Activated CD8-positive, alpha-beta memory T cell treated with anti-CD3 and anti-CD28 coated beads, Interleukin-2, amount 50 U/mL, for 48 hours (primary cell): ENCODE measurements around the gene PXDN.
"Not testable (repeated sequence)": the region's sequence is repeated elsewhere in the genome, so short reads cannot be mapped to it uniquely, and the experiment has no call there.

Experiments used
- DNase-seq: peaks from one replicate; pipeline ENCODE4 v3.0.0-alpha.2; 2020

PXDN gene

GRCh38 chr2:1698188-1698945, 45.9 kb downstream of the PXDN start:
- DNase-seq = no peak

- no peak for DNase-seq
Measured at GRCh38 chr2:1697601-1698000, 46.7 kb downstream of the PXDN start.

- DNase-seq = no peak
Measured at GRCh38 chr2:1696472-1696871, 47.8 kb downstream of the PXDN start.

- DNase-seq = no peak
Measured at GRCh38 chr2:1694371-1695271, 49.7 kb downstream of the PXDN start.

- DNase-seq = no peak
Measured at GRCh38 chr2:1693723-1694122, 50.6 kb downstream of the PXDN start.

- no peak for DNase-seq
Measured at GRCh38 chr2:1692342-1692741, 52.0 kb downstream of the PXDN start.

- no peak for DNase-seq
Measured at GRCh38 chr2:1691366-1691765, 52.9 kb downstream of the PXDN start.

DNA sequence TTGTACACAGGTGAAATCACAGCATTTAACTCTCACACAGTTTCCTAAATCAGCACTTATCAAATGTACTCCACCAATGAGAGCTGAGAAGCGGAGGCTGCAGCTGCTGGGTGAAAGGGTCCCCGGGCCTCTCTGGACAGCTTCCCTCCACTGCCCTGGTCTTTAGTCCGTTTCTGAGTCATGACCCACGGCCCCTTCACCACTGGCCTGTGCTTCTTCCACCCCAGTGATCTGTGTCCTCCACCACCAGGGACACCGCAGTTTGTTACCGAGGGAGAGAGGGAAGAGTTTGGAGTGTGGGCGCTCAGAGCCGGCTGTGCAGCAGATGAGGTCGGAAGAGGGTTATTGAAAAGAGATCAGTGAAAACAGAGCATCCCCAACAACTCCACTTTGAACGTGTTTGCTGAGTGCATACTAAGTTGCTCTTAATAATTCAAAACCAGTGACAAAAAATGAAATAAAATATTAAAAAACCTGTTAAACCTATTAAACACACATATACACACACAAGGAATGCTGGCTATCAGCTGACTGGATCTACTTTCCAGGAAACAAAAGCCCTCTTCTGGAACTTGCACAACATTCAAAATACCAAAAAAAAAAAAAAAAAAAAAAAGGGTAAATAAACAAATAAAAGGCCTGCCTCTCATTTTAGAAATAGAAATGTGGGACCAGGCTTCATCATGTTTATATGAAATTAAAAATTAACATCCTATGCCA, 54.1 kb downstream of the PXDN start:
- no peak for DNase-seq

DNA sequence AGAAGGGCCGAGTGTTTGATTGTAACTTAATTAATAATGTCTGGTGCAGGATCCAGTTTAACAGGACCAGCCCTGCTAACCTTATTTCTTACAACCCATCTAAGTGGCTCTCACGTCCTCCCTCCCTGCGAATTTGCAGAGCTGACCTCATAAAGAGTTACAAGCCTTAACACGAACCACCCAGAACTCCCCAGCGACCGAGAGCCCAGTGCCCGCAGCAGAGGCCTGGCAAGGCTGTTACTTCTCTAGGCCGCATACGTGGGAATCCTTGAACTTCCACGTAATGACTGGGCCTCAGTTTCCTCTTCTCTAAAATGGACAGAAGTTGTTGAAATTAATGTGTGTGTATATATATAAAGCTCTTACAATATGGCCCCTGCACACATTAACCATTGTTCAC, 55.5 kb downstream of the PXDN start:
- DNase-seq = no peak

DNA sequence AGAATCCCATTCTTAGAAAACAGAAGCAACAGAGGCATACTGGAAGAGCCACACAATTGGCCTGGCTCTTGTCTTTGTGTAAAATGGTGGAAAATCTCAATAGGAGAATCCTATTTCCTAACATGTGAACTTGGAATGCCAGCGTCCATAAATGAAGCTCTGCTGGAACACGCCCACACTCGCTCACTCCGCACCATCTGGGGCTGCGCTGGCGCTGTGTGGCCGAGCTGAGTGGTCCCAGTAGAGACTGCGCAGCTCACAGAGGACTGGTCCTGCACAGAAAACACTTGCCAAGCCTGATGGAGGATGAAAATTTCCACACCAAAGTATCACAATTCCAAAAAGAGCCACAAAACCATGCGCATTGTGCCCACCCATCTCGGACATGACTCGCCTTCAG, 56.2 kb downstream of the PXDN start:
- no peak for DNase-seq

- no peak for DNase-seq
Measured at GRCh38 chr2:1687254-1687653, 57.1 kb downstream of the PXDN start.

DNA sequence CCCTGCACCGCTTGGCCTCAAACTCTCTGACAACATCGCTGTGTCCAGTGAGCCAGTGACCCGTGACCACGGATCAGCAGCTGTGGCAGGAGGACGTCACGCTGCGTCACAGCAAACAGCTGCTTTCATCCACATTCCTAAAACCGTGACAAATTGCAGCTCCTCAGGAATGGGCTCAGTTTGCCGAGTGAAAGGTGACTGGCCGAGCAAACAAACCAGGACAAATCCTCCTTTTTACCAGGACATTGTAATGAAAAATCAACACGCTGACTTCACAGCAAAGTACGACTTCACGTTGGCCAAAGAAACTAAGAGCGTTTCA, 57.6 kb downstream of the PXDN start:
- DNase-seq = no peak

GRCh38 chr2:1685957-1686783, 58.1 kb downstream of the PXDN start:
- DNase-seq = no peak

DNA sequence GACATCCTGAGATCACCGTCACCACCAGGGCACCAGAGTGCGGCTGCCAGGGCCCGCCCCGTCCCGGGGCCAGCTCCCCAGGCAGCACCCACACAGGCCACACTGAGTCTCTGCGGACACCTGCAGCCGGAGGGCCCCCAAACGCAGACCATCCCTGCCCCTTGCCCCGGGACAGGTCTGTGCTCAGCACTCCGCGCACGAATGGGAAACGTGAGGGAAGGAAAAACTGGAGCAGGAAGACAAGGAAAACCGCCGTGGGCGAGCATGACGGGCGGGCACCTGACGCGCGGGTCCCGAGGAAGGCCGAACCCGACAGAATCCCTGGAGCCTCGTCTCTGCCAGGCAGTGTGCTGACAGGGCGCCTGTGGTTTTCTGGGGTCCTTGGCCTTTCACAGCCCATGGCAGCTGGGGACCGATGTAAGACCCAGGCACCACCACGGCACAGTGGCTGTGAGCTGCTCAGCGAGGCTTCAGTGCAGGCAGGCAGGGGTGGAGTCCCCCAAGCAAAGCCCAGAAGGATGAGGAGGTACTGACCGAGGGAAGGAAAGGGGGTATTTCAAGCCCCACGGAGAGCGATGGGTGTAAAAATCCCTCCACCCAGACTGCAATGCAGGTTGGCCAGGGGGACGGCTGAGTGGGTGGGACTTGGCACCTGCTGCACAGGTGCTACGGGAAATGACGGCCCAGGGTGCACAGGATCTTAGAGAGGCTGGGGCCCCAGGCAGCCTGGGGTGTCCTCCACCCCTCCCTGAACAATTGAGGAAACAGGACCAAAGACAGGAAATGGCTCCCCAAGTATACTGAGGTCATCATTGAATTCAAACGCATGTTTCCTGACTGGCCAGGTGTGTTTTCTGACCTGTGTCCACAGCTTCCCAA, 59.0 kb downstream of the PXDN start:
- DNase-seq = no peak

- no peak for DNase-seq
Measured at GRCh38 chr2:1683297-1683696, 61.0 kb downstream of the PXDN start.

DNA sequence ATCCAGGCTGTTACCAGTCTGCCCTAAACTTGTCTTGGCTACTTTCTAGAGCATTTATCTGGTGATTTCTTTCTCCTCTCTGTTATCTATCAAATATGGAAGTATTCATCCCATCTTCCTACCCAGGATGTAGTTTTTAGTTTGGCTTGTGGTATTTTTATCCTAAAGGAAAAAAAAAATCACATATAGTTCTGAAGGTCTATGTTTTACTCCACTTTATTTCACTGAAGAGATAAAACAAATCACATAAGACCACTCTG, 62.2 kb downstream of the PXDN start:
- no peak for DNase-seq

DNA sequence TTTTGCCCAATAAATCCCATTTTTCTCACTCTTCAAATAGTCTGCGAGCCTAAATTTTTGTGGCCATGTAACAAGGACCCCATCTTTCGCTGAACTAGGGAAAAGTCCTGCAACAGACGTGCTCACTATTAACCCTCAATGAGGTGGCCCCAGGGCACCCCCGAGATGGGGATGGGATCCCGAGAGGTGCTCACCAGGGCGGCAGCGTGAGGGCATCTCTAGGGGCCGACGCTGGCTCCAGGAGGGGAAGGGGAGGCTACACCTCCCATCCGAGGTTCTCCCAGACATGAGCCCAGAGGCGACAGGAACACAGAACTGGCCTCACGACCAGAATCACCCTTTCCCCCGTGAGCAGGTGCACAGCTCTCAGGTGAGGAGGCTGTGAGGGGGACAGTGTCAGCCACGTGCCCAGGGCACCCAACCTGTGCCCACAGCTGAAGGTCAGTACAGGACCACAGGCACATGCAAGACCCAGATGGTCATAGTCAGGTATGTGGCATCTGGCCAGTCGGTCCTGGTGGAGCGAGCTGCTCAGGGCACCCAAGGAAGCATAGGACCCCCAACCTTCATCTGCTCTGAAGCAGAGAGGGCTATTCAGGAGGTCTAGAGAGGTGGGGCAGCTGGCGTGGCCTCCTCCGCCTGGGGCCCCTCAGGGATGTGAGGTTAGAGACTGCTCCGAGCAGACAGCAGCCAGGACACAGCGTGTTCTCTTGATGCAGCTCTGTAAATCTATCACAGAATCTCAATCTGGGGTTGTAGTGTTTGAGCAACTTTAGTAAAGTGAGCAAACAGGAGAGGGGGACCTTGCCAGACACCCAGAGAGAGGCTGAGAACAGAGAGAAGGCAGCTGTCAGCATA, 62.8 kb downstream of the PXDN start:
- DNase-seq = no peak

- DNase-seq = no peak
Measured at GRCh38 chr2:1681017-1681318, 63.3 kb downstream of the PXDN start.

DNA sequence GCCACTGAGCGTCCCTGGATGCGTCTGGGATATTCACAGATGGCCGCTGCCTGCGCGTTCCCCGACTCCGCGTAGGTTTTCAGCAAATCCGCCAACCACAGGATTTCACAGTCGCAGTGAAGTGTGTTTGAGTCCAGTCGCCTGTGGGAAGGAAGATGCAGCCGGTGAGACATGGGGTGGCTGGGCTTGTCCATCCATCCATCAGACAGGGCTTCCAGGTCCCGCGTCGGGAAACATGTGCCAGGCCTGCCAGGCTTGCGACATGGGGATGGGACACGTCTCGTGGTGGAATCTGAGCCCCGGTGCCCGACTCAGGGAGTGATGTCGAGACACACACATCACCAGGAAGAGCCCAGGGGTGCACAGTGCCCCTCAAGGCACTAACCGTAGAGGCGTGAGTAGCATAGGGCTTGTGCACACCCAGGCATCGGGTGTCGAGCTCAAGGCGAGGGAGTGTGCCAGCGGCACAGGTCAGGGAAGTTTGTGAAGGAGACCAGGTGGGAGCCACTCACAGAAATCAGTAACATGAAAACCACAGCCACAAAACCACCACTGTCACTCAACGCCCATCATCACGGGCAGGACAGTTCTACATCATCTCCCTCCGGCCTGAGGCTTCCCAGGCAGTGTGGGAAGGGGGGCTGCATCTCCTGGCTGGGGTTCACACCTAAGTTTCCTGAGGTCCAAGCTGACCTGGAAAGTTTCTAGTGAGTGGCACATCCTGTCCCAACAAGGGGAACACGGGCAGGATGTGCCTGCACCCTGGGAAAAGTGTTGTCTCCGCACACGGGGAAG, 63.9 kb downstream of the PXDN start:
- no peak for DNase-seq

DNA sequence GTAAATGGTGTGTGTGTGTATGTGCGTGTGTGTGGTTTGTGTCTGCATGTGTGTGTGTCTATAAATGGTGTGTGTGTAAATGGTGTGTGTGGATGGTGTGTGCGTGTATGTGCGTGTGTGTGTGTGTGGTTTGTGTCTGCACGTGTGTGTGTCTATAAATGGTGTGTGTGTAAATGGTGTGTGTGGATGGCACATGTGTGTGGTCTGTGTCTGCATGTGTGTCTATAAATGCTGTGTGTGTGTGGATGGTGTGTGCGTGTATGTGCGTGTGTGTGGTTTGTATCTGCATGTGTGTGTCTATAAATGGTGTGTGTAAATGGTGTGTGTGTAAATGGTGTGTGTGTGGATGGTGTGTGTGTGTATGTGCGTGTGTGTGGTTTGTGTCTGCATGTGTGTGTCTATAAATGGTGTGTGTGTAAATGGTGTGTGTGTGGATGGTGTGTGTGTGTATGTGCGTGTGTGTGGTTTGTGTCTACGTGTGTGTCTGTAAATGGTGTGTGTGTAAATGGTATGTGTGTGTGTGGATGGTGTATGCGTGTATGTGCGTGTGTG, 64.8 kb downstream of the PXDN start:
- not testable (repeated sequence) for DNase-seq
